T-helper 22 cell (primary cell): Measurements from ENCODE around the gene ROPN1B.
"Not testable (repeated sequence)": the region's sequence is repeated elsewhere in the genome, so short reads cannot be mapped to it uniquely, and the experiment has no call there.

Experiments used
- DNase-seq: peaks from one replicate; pipeline ENCODE4 v3.0.0-alpha.2; 2020; ENCODE audit warnings: low read depth

The ROPN1B gene

GRCh38 chr3:125968701-125969592, at the start of gene ROPN1B:
Gene ROPN1B, plus strand, starts transcription at chr3:125969178. Its CDS starts 2,877 bp downstream, at chr3:125972055.
- not testable (repeated sequence) for DNase-seq

GRCh38 chr3:125920191-125920590, 48.8 kb upstream of the ROPN1B start:
- not testable (repeated sequence) for DNase-seq

- DNase-seq: not testable (repeated sequence)
Measured at GRCh38 chr3:125920751-125921279, 48.2 kb upstream of the ROPN1B start.

- not testable (repeated sequence) for DNase-seq
Measured at GRCh38 chr3:125921712-125922111, 47.3 kb upstream of the ROPN1B start.

- DNase-seq: not testable (repeated sequence)
Measured at GRCh38 chr3:125923324-125924115, 45.5 kb upstream of the ROPN1B start.

- not testable (repeated sequence) for DNase-seq
Measured at GRCh38 chr3:125924276-125924675, 44.7 kb upstream of the ROPN1B start.

- DNase-seq: not testable (repeated sequence)
Measured at GRCh38 chr3:125925727-125926126, 43.3 kb upstream of the ROPN1B start.

- DNase-seq: peak; percentile 12
Measured at GRCh38 chr3:125928771-125929545, 40.0 kb upstream of the ROPN1B start.

- DNase-seq: not testable (repeated sequence)
Measured at GRCh38 chr3:125929765-125930164, 39.2 kb upstream of the ROPN1B start.

- DNase-seq: not testable (repeated sequence)
Measured at GRCh38 chr3:125931355-125931880, 37.6 kb upstream of the ROPN1B start.

- not testable (repeated sequence) for DNase-seq
Measured at GRCh38 chr3:125933397-125934173, 35.4 kb upstream of the ROPN1B start.

GRCh38 chr3:125935252-125935874, 33.6 kb upstream of the ROPN1B start:
- DNase-seq: not testable (repeated sequence)

GRCh38 chr3:125936210-125936815, 32.7 kb upstream of the ROPN1B start:
- DNase-seq: not testable (repeated sequence)

GRCh38 chr3:125936891-125937290, 32.1 kb upstream of the ROPN1B start:
- not testable (repeated sequence) for DNase-seq

GRCh38 chr3:125947806-125948205, 21.2 kb upstream of the ROPN1B start:
- not testable (repeated sequence) for DNase-seq

GRCh38 chr3:125948901-125949300, 20.1 kb upstream of the ROPN1B start:
- not testable (repeated sequence) for DNase-seq

- not testable (repeated sequence) for DNase-seq
Measured at GRCh38 chr3:125951176-125951575, 17.8 kb upstream of the ROPN1B start.

- not testable (repeated sequence) for DNase-seq
Measured at GRCh38 chr3:125957020-125957419, 12.0 kb upstream of the ROPN1B start.

GRCh38 chr3:125957674-125958510, 11.1 kb upstream of the ROPN1B start:
- no peak for DNase-seq
